Common myeloid progenitor, CD34-positive (primary cell): ENCODE measurements around the gene FAM171A1.

Experiments used
- CTCF ChIA-PET: fragments of 350-600 bp; sonication (Branson Sonifier 250); formaldehyde crosslinking; loops from one replicate; lab custom pipeline; 2021; ENCODE audit warnings: antibody characterized with exemption; lab: Charles Lee
- POLR2A ChIA-PET: fragments of 350-600 bp; sonication (Branson Sonifier 250); formaldehyde crosslinking; loops from one replicate; lab custom pipeline; 2021; ENCODE audit warnings: antibody characterized with exemption; lab: Charles Lee
- DNase-seq, 3 donors: peaks; one replicate each; pipeline versions ENCODE4 v3.0.0 to v3.0.0-alpha.2; 2013
- H3K27ac ChIP-seq, 2 experiments: 1 replicate in 1 of 2; 2 replicates in 1 of 2; pipeline ENCODE4 v1.7.0; 2013; ENCODE audit warnings: inconsistent platforms in 2 of 2, low read length in 2 of 2, mild to moderate bottlenecking in 2 of 2, low read depth in 1 of 2, moderate library complexity in 1 of 2; ENCODE audit not compliant: severe bottlenecking in 2 of 2, insufficient read depth in 1 of 2, poor library complexity in 1 of 2
- H3K27me3 ChIP-seq, 5 experiments: replicated peaks in 2 of 5; 1 replicate in 3 of 5; 2 replicates in 2 of 5; pipeline versions ENCODE4 v1.6.1 to v1.7.0; 2013; ENCODE audit warnings: low read length in 4 of 5, mild to moderate bottlenecking in 2 of 5, moderate library complexity in 2 of 5, inconsistent platforms in 1 of 5; ENCODE audit not compliant: insufficient read depth in 5 of 5, control insufficient read depth in 4 of 5
- H3K36me3 ChIP-seq, 4 experiments: 1 replicate in 2 of 4; 2 replicates in 2 of 4; pipeline versions ENCODE4 v1.6.1 to v1.7.0; 2013; ENCODE audit warnings: low read length in 3 of 4, control low read depth in 1 of 4, mild to moderate bottlenecking in 1 of 4; ENCODE audit not compliant: control insufficient read depth in 4 of 4, insufficient read depth in 4 of 4
- H3K4me1 ChIP-seq, 4 experiments: 1 replicate in 3 of 4; 2 replicates in 1 of 4; pipeline versions ENCODE4 v1.6.1 to v1.7.1; 2013; ENCODE audit warnings: low read length in 3 of 4, mild to moderate bottlenecking in 3 of 4, control low read depth in 1 of 4, inconsistent platforms in 1 of 4, moderate library complexity in 1 of 4; ENCODE audit not compliant: control insufficient read depth in 4 of 4, insufficient read depth in 4 of 4; ENCODE audit errors: control extremely low read depth in 1 of 4
- H3K4me3 ChIP-seq, 7 experiments: 1 replicate in 4 of 7; 2 replicates in 3 of 7; pipeline versions ENCODE4 v1.5.1 to v1.7.0; 2013; ENCODE audit warnings: mild to moderate bottlenecking in 7 of 7, low read length in 6 of 7, moderate library complexity in 6 of 7, inconsistent platforms in 2 of 7, low read depth in 2 of 7, control low read depth in 1 of 7; ENCODE audit not compliant: insufficient read depth in 4 of 7, control insufficient read depth in 1 of 7; ENCODE audit errors: extremely low read depth in 1 of 7
- H3K9me3 ChIP-seq, 5 experiments: 1 replicate in 4 of 5; 2 replicates in 1 of 5; pipeline versions ENCODE4 v1.6.1 to v1.7.1; 2013; ENCODE audit warnings: low read length in 4 of 5, mild to moderate bottlenecking in 2 of 5, inconsistent platforms in 1 of 5, low read depth in 1 of 5, moderate library complexity in 1 of 5; ENCODE audit not compliant: control insufficient read depth in 4 of 5, insufficient read depth in 2 of 5; ENCODE audit errors: control extremely low read depth in 1 of 5
- whole genome bisulfite sequencing: methylation state at CpG from one replicate; pipeline ENCODE4 v1.1.5; 2013; ENCODE audit not compliant: insufficient coverage; 5-methylcytosine and 5-hydroxymethylcytosine counted together

FAM171A1 gene

GRCh38 chr10:15321431-15322341, 49.4 kb downstream of the FAM171A1 start:
- Histone ChIP-seq H3K4me1 (no peaks in the 10 kb centered on the region), H3K9me3 (peaks cover 0 to 5% (median 0%) of the 10 kb centered on the region in 5 experiments), H3K27ac (no peak overlapping the region), H3K4me3 (no peak overlapping the region), H3K27me3 (peaks cover 0 to 15% (median 4%) of the 10 kb centered on the region in 5 experiments), H3K36me3 (no peaks in the 10 kb centered on the region)
- ChIA-PET CTCF (interaction anchor here (1.1 kb wide), 1 partner anchor 60 kb away, joined by 3 read pairs; no protein-coding TSS in a partner anchor), POLR2A (no interaction called here)
- no peak for DNase-seq
- 91% methylated on average over 4 of the region's 6 CpGs for WGBS

GRCh38 chr10:15320522-15321203, 50.4 kb downstream of the FAM171A1 start:
- Histone ChIP-seq H3K4me3 (no peak overlapping the region), H3K27me3 (peaks cover 0 to 15% (median 4%) of the 10 kb centered on the region in 5 experiments), H3K4me1 (no peaks in the 10 kb centered on the region), H3K27ac (no peak overlapping the region), H3K36me3 (no peaks in the 10 kb centered on the region), H3K9me3 (peaks cover 0 to 5% (median 0%) of the 10 kb centered on the region in 5 experiments)
- POLR2A ChIA-PET: no interaction called here
- WGBS: 92% methylated on average over 2 of the region's 3 CpGs
- DNase-seq: no peak
- CTCF ChIA-PET: no interaction called here

- DNase-seq: no peak
- ChIA-PET CTCF (no interaction called here), POLR2A (no interaction called here)
- no peak overlapping the region for H3K27ac ChIP-seq
- H3K4me1 ChIP-seq: no peaks in the 10 kb centered on the region
- H3K27me3 ChIP-seq: peaks cover 0 to 11% (median 4%) of the 10 kb centered on the region in 5 experiments
- H3K36me3 ChIP-seq: no peaks in the 10 kb centered on the region
- peaks cover 0 to 5% (median 0%) of the 10 kb centered on the region in 5 experiments for H3K9me3 ChIP-seq
- H3K4me3 ChIP-seq: no peak overlapping the region
- WGBS: 89% methylated on average over 6 of the region's 7 CpGs
These were observed 51.0 kb downstream of the FAM171A1 start for GRCh38 chr10:15320118-15320517.

GRCh38 chr10:15316871-15317464, 54.1 kb downstream of the FAM171A1 start:
- no peak for DNase-seq
- no peaks in the 10 kb centered on the region for H3K27me3 ChIP-seq
- H3K4me1 ChIP-seq: peaks cover 0 to 18% (median 14%) of the 10 kb centered on the region in 4 experiments
- 88% methylated on average over 4 of the region's 9 CpGs for WGBS
- H3K9me3 ChIP-seq: peaks cover 0 to 5% (median 0%) of the 10 kb centered on the region in 5 experiments
- POLR2A ChIA-PET: no interaction called here
- CTCF ChIA-PET: no interaction called here
- H3K36me3 ChIP-seq: no peaks in the 10 kb centered on the region
- no peak overlapping the region for H3K27ac ChIP-seq
- H3K4me3 ChIP-seq: no peak overlapping the region

GRCh38 chr10:15316145-15316544, 54.9 kb downstream of the FAM171A1 start:
- ChIA-PET POLR2A (no interaction called here), CTCF (no interaction called here)
- Histone ChIP-seq H3K4me1 (peaks cover 0 to 18% (median 14%) of the 10 kb centered on the region in 4 experiments), H3K27ac (no peak overlapping the region), H3K4me3 (no peak overlapping the region), H3K27me3 (no peaks in the 10 kb centered on the region), H3K9me3 (peaks cover 0 to 5% (median 0%) of the 10 kb centered on the region in 5 experiments), H3K36me3 (no peaks in the 10 kb centered on the region)
- DNase-seq: no peak
- 99% methylated on average over 9 of the region's 9 CpGs for WGBS

GRCh38 chr10:15315286-15315685, 55.8 kb downstream of the FAM171A1 start:
- H3K4me3 ChIP-seq: no peak overlapping the region
- CTCF ChIA-PET: no interaction called here

More at GRCh38 chr10:15315286-15315685, 55.8 kb downstream of the FAM171A1 start:
- Histone ChIP-seq H3K9me3 (peaks cover 0 to 5% (median 0%) of the 10 kb centered on the region in 5 experiments), H3K4me1 (peaks cover 0 to 18% (median 14%) of the 10 kb centered on the region in 4 experiments), H3K27me3 (no peaks in the 10 kb centered on the region), H3K36me3 (no peaks in the 10 kb centered on the region), H3K27ac (no peak overlapping the region)
- DNase-seq: no peak
- WGBS: 96% methylated on average over 5 of the region's 8 CpGs
- POLR2A ChIA-PET: no interaction called here
